ENCODE data around the gene MAMDC2. TPM values are rescaled to one million over a fixed set of nuclear protein-coding genes. Genes with fewer than 3 reads are reported as not detected.

MAMDC2 gene
- total RNA-seq, 1 experiment from 2014 or later = 0.26 TPM

DNA sequence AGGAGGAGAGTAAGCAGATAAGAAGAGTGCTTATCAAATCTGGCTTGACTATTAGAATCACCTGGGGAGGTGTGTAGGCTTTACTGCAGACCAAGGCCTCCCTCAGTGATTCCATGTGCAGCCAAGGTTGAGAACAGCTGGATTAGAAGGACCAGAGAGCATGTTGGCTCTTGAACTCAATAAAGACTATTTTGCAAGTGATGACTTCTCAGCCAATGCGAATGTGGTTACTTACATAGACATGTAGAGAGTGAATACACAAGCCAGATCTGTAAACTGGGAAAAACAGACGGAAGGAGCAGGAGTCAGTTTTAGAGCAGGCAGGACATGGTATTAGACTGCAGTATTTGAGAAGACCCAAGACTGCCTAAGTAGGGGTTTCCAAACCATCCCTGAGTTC is 48.5 kb downstream of the MAMDC2 start:
- intact Hi-C loops (cut with micrococcal nuclease; ENCODE audit: unreplicated experiment) = no loop called here
- CTCF ChIA-PET = no interaction called here
- no peaks in the 10 kb centered on the region for H3K9me3 Mint-ChIP-seq (ENCODE audit: low read depth, unreplicated experiment)
- no peak overlapping the region for H3K27ac Mint-ChIP-seq (ENCODE audit: unreplicated experiment)
- no peaks in the 10 kb centered on the region for H3K36me3 Mint-ChIP-seq (ENCODE audit: insufficient read depth, unreplicated experiment)
- no peak for DNase-seq
- H3K4me3 Mint-ChIP-seq (ENCODE audit: low read depth, unreplicated experiment) = no peak overlapping the region
- no peaks in the 10 kb centered on the region for H3K27me3 Mint-ChIP-seq (ENCODE audit: unreplicated experiment)
- H3K4me1 Mint-ChIP-seq (ENCODE audit: low read depth, unreplicated experiment) = no peaks in the 10 kb centered on the region
- BruUV-seq (replicated peaks) = no TSS peak
- TF ChIP-seq, protein P1, sequence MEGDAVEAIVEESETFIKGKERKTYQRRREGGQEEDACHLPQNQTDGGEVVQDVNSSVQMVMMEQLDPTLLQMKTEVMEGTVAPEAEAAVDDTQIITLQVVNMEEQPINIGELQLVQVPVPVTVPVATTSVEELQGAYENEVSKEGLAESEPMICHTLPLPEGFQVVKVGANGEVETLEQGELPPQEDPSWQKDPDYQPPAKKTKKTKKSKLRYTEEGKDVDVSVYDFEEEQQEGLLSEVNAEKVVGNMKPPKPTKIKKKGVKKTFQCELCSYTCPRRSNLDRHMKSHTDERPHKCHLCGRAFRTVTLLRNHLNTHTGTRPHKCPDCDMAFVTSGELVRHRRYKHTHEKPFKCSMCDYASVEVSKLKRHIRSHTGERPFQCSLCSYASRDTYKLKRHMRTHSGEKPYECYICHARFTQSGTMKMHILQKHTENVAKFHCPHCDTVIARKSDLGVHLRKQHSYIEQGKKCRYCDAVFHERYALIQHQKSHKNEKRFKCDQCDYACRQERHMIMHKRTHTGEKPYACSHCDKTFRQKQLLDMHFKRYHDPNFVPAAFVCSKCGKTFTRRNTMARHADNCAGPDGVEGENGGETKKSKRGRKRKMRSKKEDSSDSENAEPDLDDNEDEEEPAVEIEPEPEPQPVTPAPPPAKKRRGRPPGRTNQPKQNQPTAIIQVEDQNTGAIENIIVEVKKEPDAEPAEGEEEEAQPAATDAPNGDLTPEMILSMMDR (IDR thresholded peaks at IDR 0.05; ENCODE audit: unreplicated experiment) = no peak

DNA sequence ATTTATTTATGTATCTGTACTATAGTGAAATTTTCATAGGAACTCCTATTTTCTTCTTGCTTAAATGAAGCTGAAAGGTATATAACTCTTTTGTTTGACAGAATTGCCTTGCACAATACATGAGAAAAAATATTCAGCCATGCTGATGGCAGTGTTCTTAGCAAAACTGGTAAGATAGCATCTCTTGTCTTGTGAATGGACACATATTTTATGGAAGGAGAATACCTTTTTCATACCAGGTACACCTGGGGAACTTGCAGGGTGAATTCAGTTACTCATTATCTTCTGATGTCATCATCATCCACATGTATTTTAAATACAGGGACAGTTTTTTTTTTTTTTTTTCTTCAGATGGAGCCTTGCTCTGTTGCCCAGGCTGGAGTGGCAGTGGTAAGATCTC is 49.4 kb downstream of the MAMDC2 start:
- intact Hi-C loops (cut with micrococcal nuclease; ENCODE audit: unreplicated experiment) = no loop called here
- Mint-ChIP-seq H3K27ac (ENCODE audit: unreplicated experiment) (no peak overlapping the region), H3K27me3 (ENCODE audit: unreplicated experiment) (no peaks in the 10 kb centered on the region), H3K9me3 (ENCODE audit: low read depth, unreplicated experiment) (no peaks in the 10 kb centered on the region), H3K4me1 (ENCODE audit: low read depth, unreplicated experiment) (no peaks in the 10 kb centered on the region), H3K36me3 (ENCODE audit: insufficient read depth, unreplicated experiment) (no peaks in the 10 kb centered on the region), H3K4me3 (ENCODE audit: low read depth, unreplicated experiment) (no peak overlapping the region)
- CTCF ChIA-PET = no interaction called here
- BruUV-seq (replicated peaks) = no TSS peak
- TF ChIP-seq, protein P1 (IDR thresholded peaks at IDR 0.05; ENCODE audit: unreplicated experiment) = no peak
- no peak for DNase-seq

DNA sequence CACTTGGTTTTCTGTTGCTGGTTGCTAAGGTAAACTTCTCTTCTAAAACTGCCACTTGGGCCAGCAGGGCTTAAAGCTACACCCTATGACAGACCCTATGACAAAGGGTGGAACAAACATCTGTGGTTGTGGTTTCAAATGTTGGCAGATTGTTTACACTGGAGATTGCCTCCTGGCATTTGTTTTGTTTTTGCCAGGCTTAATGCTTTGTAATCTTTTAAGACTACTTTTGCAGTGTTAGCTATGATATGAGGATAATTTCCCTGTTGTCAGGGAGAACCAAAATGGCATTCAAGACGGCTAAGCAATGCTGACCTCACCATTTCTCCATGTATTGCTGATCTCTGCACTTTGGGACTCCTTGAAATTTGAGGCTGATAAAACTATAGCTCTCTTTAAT is 50.3 kb downstream of the MAMDC2 start:
- intact Hi-C loops (cut with micrococcal nuclease; ENCODE audit: unreplicated experiment) = no loop called here
- Mint-ChIP-seq H3K4me3 (ENCODE audit: low read depth, unreplicated experiment) (no peak overlapping the region), H3K27ac (ENCODE audit: unreplicated experiment) (no peak overlapping the region), H3K36me3 (ENCODE audit: insufficient read depth, unreplicated experiment) (no peaks in the 10 kb centered on the region), H3K4me1 (ENCODE audit: low read depth, unreplicated experiment) (no peaks in the 10 kb centered on the region), H3K27me3 (ENCODE audit: unreplicated experiment) (no peaks in the 10 kb centered on the region), H3K9me3 (ENCODE audit: low read depth, unreplicated experiment) (no peaks in the 10 kb centered on the region)
- no TSS peak for BruUV-seq (replicated peaks)
- CTCF ChIA-PET = no interaction called here
- TF ChIP-seq, protein P1 (IDR thresholded peaks at IDR 0.05; ENCODE audit: unreplicated experiment) = no peak
- DNase-seq = no peak

DNA sequence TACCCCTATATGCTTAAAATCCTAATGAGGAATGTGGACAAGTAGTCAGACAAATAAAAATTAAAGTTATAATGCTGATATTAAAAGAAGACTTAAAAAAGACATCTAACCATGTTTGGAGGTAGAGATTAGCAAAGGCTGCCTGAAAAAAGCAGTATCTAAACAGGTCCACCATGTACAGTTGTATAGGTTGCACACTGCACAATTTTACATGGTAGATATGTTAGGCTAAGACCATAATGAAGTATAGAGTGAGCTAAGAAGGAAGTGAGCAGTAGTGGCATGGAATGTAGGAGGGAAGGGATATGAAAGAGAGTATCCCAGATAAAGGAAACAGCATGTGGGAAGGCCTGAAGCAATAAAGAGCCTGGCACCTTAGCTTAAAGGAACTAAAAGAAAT is 51.1 kb downstream of the MAMDC2 start:
- CTCF ChIA-PET = no interaction called here
- H3K27ac Mint-ChIP-seq (ENCODE audit: unreplicated experiment) = no peak overlapping the region
- no peaks in the 10 kb centered on the region for H3K4me1 Mint-ChIP-seq (ENCODE audit: low read depth, unreplicated experiment)
- no peaks in the 10 kb centered on the region for H3K27me3 Mint-ChIP-seq (ENCODE audit: unreplicated experiment)
- TF ChIP-seq, protein P1 (IDR thresholded peaks at IDR 0.05; ENCODE audit: unreplicated experiment) = no peak
- H3K4me3 Mint-ChIP-seq (ENCODE audit: low read depth, unreplicated experiment) = no peak overlapping the region
- BruUV-seq (replicated peaks) = no TSS peak
- intact Hi-C loops (cut with micrococcal nuclease; ENCODE audit: unreplicated experiment) = no loop called here
- H3K36me3 Mint-ChIP-seq (ENCODE audit: insufficient read depth, unreplicated experiment) = no peaks in the 10 kb centered on the region
- DNase-seq = no peak
- H3K9me3 Mint-ChIP-seq (ENCODE audit: low read depth, unreplicated experiment) = no peaks in the 10 kb centered on the region

DNA sequence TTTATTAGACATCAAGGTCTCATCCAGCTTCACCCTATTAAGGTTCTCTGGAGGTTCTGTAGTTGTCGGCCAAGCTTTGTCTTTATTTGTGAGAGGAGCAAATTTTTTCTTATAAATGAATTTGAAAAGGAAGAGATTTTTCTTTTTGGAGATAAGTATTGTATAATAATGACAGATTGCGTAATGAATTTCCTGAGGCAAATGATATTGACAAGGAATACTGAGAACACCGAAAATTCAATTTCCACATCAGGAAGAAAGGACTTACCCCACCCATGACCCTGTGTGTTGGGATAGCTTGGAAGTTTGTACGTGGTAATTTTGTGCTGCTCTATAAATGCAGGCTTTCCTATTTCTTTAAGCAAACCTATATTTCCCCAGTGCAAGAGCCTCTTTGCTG is 53.5 kb downstream of the MAMDC2 start:
- no peaks in the 10 kb centered on the region for H3K4me1 Mint-ChIP-seq (ENCODE audit: low read depth, unreplicated experiment)
- no peaks in the 10 kb centered on the region for H3K36me3 Mint-ChIP-seq (ENCODE audit: insufficient read depth, unreplicated experiment)
- H3K27me3 Mint-ChIP-seq (ENCODE audit: unreplicated experiment) = no peaks in the 10 kb centered on the region
- intact Hi-C loops (cut with micrococcal nuclease; ENCODE audit: unreplicated experiment) = no loop called here
- CTCF ChIA-PET = no interaction called here
- H3K9me3 Mint-ChIP-seq (ENCODE audit: low read depth, unreplicated experiment) = no peaks in the 10 kb centered on the region
- no TSS peak for BruUV-seq (replicated peaks)
- no peak overlapping the region for H3K4me3 Mint-ChIP-seq (ENCODE audit: low read depth, unreplicated experiment)
- H3K27ac Mint-ChIP-seq (ENCODE audit: unreplicated experiment) = no peak overlapping the region
- TF ChIP-seq, protein P1 (IDR thresholded peaks at IDR 0.05; ENCODE audit: unreplicated experiment) = no peak
- no peak for DNase-seq

Measured in Calu3 (cell line).